Measurements from ENCODE around the gene IL1R1.

DNA sequence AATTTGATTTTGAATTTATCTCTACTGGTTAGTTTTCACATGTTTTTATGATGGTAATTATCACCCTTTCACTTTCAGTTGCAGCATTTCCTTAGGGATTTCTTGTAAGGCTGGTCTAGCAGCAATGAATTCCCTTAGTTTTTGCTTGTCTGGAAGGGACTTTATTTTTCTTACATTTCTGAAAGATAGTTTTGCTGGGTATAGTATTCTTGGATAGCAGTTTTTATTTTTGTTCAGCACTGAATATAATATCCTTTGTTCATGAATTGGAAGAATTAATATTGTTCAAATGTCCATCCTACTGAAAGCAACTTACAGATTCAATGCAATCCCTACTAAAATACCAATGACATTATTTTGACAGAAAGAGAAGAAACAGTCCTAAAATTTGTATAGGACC lies 74.5 kb downstream of the IL1R1 start:
- TF ChIP-seq, protein P1, sequence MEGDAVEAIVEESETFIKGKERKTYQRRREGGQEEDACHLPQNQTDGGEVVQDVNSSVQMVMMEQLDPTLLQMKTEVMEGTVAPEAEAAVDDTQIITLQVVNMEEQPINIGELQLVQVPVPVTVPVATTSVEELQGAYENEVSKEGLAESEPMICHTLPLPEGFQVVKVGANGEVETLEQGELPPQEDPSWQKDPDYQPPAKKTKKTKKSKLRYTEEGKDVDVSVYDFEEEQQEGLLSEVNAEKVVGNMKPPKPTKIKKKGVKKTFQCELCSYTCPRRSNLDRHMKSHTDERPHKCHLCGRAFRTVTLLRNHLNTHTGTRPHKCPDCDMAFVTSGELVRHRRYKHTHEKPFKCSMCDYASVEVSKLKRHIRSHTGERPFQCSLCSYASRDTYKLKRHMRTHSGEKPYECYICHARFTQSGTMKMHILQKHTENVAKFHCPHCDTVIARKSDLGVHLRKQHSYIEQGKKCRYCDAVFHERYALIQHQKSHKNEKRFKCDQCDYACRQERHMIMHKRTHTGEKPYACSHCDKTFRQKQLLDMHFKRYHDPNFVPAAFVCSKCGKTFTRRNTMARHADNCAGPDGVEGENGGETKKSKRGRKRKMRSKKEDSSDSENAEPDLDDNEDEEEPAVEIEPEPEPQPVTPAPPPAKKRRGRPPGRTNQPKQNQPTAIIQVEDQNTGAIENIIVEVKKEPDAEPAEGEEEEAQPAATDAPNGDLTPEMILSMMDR (conservative IDR thresholded peaks at IDR 0.05 in 1 of 2, IDR thresholded peaks at IDR 0.05 in 1 of 2; ENCODE audit: low read depth in 1 of 2, low read length in 2 of 2) = no peak
- no peak for TF ChIP-seq EZH2 (IDR thresholded peaks at IDR 0.05; ENCODE audit: low read length, missing control alignments)

Measured in fibroblast of lung (primary cell).